ENCODE measurements around the gene PPP2R5C.

GRCh38 chr14:101775826-101776225 lies 14.3 kb downstream of the PPP2R5C start:
- TF ChIP-seq POLR2AphosphoS5 (IDR thresholded peaks at IDR 0.05) (no peak), CTCF (IDR thresholded peaks at IDR 0.05; ENCODE audit: poor library complexity, severe bottlenecking) (no peak)
